ENCODE results near the gene KLHL17.

The KLHL17 gene

GRCh38 chr1:925561-926421, 34.6 kb upstream of the KLHL17 start:
- no peak for TF ChIP-seq CTCF (IDR thresholded peaks at IDR 0.05)
- peak overlapping the region; percentile 77 for H3K4me3 Mint-ChIP-seq
- peaks cover 45% of the 10 kb centered on the region for H3K4me1 Mint-ChIP-seq
- H3K9me3 Mint-ChIP-seq = no peaks in the 10 kb centered on the region
- peak; percentile 66 for DNase-seq
- H3K36me3 Mint-ChIP-seq (ENCODE audit: low read depth) = peaks cover 20% of the 10 kb centered on the region
- H3K27me3 Mint-ChIP-seq (ENCODE audit: low read depth, poor library complexity) = peaks cover 72% of the 10 kb centered on the region
- H3K27ac Mint-ChIP-seq = no peak overlapping the region

- DNase-seq = no peak
- no peak overlapping the region for H3K4me3 Mint-ChIP-seq
- H3K4me1 Mint-ChIP-seq = peaks cover 45% of the 10 kb centered on the region
- H3K27me3 Mint-ChIP-seq (ENCODE audit: low read depth, poor library complexity) = peaks cover 75% of the 10 kb centered on the region
- no peak overlapping the region for H3K27ac Mint-ChIP-seq
- no peak for TF ChIP-seq CTCF (IDR thresholded peaks at IDR 0.05)
- peaks cover 27% of the 10 kb centered on the region for H3K36me3 Mint-ChIP-seq (ENCODE audit: low read depth)
- H3K9me3 Mint-ChIP-seq = no peaks in the 10 kb centered on the region
Observed at GRCh38 chr1:927234-927633, 33.1 kb upstream of the KLHL17 start.

GRCh38 chr1:927748-928147, 32.6 kb upstream of the KLHL17 start:
- H3K9me3 Mint-ChIP-seq = no peaks in the 10 kb centered on the region
- no peak for DNase-seq
- peaks cover 29% of the 10 kb centered on the region for H3K36me3 Mint-ChIP-seq (ENCODE audit: low read depth)
- H3K27me3 Mint-ChIP-seq (ENCODE audit: low read depth, poor library complexity) = peaks cover 76% of the 10 kb centered on the region
- no peak for TF ChIP-seq CTCF (IDR thresholded peaks at IDR 0.05)
- H3K4me1 Mint-ChIP-seq = peaks cover 45% of the 10 kb centered on the region
- H3K27ac Mint-ChIP-seq = no peak overlapping the region
- H3K4me3 Mint-ChIP-seq = no peak overlapping the region

GRCh38 chr1:928825-929661, 31.3 kb upstream of the KLHL17 start:
- Mint-ChIP-seq H3K4me3 (no peak overlapping the region), H3K4me1 (peaks cover 47% of the 10 kb centered on the region), H3K9me3 (no peaks in the 10 kb centered on the region), H3K36me3 (ENCODE audit: low read depth) (peaks cover 29% of the 10 kb centered on the region), H3K27me3 (ENCODE audit: low read depth, poor library complexity) (peaks cover 79% of the 10 kb centered on the region), H3K27ac (no peak overlapping the region)
- no peak for DNase-seq
- TF ChIP-seq CTCF (IDR thresholded peaks at IDR 0.05) = no peak

GRCh38 chr1:929712-930632, 30.4 kb upstream of the KLHL17 start:
- H3K27ac Mint-ChIP-seq = no peak overlapping the region
- peaks cover 51% of the 10 kb centered on the region for H3K4me1 Mint-ChIP-seq

More at GRCh38 chr1:929712-930632, 30.4 kb upstream of the KLHL17 start:
- Mint-ChIP-seq H3K4me3 (no peak overlapping the region), H3K27me3 (ENCODE audit: low read depth, poor library complexity) (peaks cover 82% of the 10 kb centered on the region), H3K9me3 (no peaks in the 10 kb centered on the region), H3K36me3 (ENCODE audit: low read depth) (peaks cover 29% of the 10 kb centered on the region)
- no peak for DNase-seq
- no peak for TF ChIP-seq CTCF (IDR thresholded peaks at IDR 0.05)

All from nephron progenitor cell (in vitro differentiated cells).